GM19372 (cell line): ENCODE data around the gene CEACAM19.
"Not testable (repeated sequence)": the region's sequence is repeated elsewhere in the genome, so short reads cannot be mapped to it uniquely, and the experiment has no call there.

Source experiments
- ATAC-seq: cut with Tn5 transposase; IDR thresholded peaks from one replicate; pipeline ENCODE4 v1.9.1; 2021; ENCODE audit warnings: mild to moderate bottlenecking, low read depth, moderate library complexity; ENCODE audit not compliant: unreplicated experiment

Gene CEACAM19

DNA sequence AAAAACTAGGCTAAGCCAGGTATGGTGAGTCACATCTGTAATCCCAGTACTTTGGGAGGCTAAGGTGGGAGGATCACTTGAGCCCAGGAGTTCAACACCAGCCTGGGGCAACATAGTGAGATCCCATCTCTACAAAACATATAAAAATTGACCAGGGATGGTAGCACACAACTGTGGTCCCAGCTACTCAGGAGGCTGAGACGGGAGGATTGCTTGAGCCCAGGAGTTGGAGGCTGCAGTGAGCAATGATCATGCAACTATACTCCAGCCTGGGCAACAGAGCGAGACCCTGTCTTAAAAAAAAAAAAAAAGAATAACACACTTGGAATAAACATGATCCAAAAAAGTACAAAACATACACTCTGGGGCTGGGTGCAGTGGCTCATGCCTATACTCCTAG lies 1.3 kb upstream of the CEACAM19 start:
- not testable (repeated sequence) for ATAC-seq

DNA sequence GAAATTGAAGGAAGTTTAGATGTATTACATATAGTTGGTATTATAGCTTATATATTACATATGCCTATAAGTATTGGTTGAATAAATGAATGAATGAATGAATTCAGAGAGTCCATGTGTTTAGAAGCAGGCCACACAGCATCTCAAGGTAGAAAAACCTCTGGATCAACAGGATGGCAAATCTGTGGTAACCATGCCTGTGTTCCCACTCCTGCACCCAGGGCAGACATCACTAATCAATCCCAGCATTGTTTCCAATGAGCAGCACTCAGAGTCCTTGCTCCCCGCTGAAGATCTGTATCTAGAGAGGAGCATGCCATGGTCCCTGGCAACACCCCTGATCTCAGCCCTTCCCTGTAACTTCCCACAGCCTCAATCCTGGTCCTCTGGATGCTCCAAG lies 944 bp downstream of the CEACAM19 start:
- no peak for ATAC-seq

DNA sequence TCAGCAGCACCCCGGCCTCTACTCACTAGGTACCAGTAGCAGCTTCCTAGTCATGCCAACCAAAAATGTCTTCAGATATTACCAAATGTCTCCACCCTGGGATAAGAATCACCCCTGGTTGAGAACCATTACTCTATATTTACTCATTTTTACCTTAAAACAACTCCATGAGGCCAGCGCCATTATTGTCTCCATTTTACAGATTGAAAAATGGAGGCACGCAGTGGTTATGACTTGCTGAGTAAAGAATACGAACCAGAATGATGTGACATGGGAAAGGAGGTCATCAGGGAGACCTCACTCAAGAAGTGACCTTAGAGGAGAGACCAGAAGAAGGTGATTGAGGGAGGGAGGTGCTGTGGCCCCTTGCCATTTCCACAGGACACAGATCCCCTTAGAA lies 2.2 kb downstream of the CEACAM19 start:
- no peak for ATAC-seq

DNA sequence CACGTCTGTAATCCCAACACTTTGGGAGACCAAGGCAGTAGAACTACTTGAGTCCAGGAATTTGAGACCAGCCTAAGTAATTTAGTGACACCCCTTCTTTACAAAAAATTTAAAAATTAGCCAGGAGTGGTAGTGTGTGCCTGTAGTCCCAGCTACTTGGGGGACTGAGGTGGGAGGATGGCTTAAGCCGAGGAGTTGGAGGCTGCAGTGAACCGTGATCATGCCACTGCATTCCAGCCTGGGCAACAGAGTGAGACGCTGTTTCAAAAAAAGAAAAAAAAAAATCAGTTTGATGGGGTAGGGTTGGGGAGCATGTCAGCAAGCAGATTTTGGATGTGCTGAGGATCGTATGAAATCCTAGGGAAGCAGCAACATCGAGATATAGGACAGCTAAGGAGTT lies 4.2 kb downstream of the CEACAM19 start:
- no peak for ATAC-seq

DNA sequence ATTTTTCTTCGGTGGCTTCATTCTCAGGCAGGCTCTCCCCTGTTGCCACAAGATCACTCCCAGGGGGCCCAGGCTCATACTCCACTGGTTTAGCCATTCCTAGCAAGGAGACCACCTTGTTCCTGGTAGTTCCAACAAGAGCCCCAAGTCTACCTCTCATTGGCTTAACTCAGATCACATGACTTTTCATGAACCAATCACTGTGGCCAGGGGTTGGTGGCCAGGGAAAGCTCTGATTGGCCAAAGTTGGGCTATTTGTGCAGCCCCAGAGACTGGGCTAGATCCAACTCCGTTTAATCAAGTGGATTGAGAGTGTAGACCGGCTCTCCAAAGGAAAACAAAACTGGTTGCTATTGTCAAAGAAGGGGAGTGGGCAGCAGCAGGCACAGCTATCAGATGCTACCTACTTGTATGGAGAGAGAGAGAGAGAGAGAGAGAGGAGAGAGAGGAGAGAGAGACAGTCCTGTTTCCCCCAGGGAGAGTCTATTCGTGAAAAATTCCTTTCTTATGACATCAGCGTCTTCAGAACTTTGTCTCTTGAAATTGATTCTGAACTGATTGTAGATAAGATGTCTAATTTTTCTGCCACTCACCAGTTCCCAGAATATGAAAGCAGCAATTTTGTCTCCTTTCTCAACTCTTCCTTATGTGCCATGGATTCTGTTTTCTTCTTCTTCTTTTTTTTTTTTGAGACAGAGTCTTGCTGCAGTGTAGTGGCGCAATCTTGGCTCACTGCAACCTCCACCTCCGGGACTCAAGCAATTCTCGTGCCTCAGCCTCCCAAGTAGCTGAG lies 5.9 kb downstream of the CEACAM19 start:
- ATAC-seq = no peak

DNA sequence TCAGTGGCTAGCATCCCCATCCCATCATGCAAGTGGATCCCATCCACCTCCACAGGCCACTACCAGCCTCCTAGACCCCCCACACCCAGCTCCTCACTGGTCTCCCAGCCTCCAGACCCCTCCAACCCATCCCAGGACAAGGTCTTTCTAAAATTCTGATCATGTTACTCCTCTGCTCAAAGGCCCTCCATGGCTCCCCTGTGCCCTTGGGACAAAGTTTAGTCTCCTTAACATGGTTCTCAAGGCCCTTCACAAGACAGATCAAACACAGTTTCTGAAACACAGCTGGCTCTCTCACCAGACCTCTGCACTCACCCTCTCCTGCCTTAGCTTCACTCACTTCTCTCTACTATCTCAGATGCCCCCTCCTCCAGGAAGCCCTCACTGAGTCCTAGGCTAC lies 9.3 kb downstream of the CEACAM19 start:
- ATAC-seq = no peak

GRCh38 chr19:44681992-44682790 lies 10.9 kb downstream of the CEACAM19 start:
- ATAC-seq = no peak

DNA sequence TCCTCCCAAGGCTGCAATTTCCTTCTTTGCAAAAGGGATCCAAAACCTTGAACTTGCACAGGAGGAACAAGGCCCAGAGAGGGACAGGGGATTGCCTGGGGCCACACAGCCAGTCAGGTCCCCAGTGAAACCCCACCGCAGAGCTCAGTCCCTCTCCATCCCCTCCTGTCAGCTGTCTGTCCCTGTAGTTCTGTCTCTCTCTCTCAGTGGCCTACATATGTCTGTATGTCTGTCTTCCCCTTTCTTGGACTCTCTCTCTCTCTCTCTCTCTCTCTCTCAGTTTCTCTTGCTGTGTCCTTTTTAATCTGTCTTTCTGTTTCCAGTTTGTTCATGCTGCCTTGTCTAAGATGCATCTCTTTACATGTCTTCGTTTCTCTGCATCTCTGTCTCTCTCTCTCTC lies 11.5 kb downstream of the CEACAM19 start:
- no peak for ATAC-seq

DNA sequence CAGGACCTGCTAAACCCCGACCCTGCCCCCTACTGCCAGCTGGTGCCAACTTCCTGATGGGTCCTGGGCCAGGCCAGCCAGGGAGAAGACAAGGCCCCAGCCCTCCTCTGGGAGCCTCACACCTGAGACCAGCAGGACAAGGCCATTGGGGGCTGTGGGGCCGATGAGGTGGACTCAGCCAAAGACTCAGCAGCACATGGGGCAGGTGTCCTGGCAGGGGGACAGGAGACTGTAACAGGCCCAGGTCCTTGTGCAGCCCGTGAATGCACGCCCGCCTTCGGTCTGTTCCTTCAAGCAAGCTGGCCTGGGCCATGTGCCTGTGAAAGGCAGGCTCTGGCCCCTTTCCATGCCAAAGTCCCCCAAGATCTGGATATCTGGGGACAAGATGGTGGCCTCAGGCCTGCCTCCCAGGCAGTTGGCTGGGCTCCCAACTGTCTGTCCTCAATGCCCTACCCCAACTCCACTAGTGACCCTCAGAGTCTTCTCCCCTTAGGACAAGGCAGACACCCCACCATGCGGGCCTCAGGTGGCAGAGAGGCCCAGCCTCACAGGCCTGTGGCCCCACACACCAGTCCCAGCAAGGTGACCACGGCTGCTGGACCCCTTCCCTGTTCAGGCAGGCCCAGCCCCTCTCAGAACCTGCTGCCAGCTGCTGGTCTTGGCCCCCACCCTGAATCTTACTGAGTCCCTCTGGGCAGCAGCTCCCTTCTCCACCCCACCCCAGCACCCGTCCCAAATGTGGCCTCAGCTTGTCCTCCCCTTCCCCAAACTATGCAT lies 12.3 kb downstream of the CEACAM19 start:
- ATAC-seq = no peak

GRCh38 chr19:44684396-44684795 lies 13.1 kb downstream of the CEACAM19 start:
- not testable (repeated sequence) for ATAC-seq

- ATAC-seq = no peak
Measured at GRCh38 chr19:44684892-44685863, 13.9 kb downstream of the CEACAM19 start.

DNA sequence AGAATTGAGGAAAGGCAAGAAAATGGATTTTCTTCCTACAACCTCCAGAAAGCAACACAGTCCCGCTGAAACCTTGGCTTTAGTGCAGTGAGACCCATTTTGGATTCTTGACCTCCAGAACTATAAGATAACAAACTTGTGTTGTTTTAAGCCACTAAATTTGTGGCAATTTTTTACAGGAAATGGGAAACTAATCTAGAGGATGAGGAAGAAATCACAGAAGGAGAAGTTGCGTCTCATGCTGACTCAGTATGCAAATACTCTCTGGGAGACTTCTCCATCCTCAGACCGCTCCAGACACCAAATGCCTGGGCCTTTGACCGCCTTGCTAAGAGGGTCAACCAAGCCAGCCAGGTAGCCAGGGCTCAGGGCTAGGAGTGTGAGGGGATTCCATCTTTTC lies 14.6 kb downstream of the CEACAM19 start:
- ATAC-seq = no peak

DNA sequence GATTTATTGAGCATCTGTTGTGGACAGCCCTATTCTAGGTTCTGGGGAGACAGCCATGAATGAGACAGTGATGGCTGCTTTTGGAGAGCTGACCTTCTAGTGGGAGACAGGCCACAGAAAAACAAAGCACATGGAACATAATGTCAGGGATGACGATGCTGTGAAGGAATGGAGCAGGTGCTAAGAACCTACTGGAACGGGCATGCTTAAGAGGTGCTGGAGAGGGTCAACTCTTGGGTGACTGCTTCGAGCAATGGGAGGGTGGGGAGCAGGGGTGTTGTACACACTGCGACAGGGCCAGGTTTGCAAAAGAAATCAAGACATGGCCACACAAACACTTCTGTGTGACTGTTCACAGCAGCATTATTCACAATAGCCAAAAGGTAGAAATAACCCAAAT lies 15.6 kb downstream of the CEACAM19 start:
- no peak for ATAC-seq

GRCh38 chr19:44687888-44688287 lies 16.6 kb downstream of the CEACAM19 start:
- ATAC-seq = no peak

- ATAC-seq = no peak
Measured at GRCh38 chr19:44689290-44690130, 18.2 kb downstream of the CEACAM19 start.

DNA sequence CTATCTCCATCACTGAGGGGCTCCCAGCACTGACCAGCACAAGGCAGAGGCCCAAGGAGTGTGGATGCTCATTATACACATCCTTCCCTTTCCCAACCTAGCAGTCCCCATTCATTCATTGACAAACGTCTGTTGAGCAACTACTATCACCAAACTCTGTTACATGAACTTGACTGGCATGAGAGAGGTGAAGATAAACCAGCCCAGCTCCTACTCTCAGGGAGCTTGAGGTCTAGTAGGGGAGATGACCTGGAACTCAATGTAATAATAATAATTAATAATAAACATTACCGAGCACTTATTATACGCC lies 18.8 kb downstream of the CEACAM19 start:
- no peak for ATAC-seq

DNA sequence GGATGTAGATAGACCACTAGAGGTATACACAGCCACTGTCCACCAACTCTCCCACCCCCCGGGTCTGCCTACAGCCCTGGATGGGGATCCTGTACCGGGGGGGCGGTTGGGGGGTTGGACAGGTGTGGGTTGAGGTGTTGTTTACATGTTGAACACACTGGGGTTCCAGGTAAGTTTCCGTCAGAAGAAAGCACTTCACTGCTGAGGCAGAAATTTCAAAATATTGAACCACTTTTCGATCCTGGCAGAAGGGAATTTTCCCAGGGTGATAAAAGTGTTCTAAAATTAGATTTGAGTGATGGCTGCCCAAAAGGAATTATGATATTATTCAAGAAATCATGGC lies 21.1 kb downstream of the CEACAM19 start:
- no peak for ATAC-seq

DNA sequence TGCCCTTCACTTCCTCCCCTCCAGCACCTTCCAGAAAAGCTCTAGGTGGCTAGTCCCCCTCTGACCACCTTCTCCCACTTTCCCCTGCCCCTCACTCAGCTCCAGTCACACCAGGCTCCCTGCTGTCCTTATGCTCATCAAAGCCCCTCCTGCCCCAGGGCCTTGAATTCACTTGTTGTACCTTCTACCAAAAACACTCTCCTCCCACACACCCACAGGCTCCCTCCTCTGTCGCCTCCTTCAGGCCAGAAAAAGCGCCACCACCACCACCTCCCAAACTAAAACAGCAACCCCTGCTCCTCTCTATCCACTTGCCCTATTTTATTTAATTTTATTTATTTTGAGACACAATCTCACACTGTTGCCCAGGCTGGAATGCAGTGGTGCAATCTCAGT lies 22.9 kb downstream of the CEACAM19 start:
- ATAC-seq = no peak

GRCh38 chr19:44696939-44697669 lies 25.8 kb downstream of the CEACAM19 start:
- ATAC-seq = no peak
